ENCODE data around the gene TUBAL3. TPM values are rescaled to one million over a fixed set of nuclear protein-coding genes. Genes with fewer than 3 reads are reported as not detected.

The TUBAL3 gene
- total RNA-seq, result not detected in 2 replicates

GRCh38 chr10:5404208-5405041, at the start of gene TUBAL3:
Gene TUBAL3 (minus strand): TSS chr10:5404828. CDS start chr10:5404792, 36 bp downstream.
- H3K4me2 ChIP-seq (ENCODE audit: insufficient read depth, low read length), result no peak within 1 kb of the TSS
- H2AFZ ChIP-seq (ENCODE audit: low read length), result no peak within 1 kb of the TSS
- H3K4me3 ChIP-seq (ENCODE audit: insufficient read depth, low read length), result no peak within 1 kb of the TSS
- H3K27me3 ChIP-seq (ENCODE audit: insufficient read depth, low read length), result peaks cover 14% of the 10 kb centered on the region
- H3K27ac ChIP-seq (ENCODE audit: low read depth, low read length), result no peak within 1 kb of the TSS
- DNase-seq (ENCODE audit: insufficient read length, low spot score, missing footprints), result no peak
- TF ChIP-seq CTCF (IDR thresholded peaks at IDR 0.05; ENCODE audit: extremely low read depth, low read depth, low read length), result no peak
- no peaks in the 10 kb centered on the region for H3K36me3 ChIP-seq (ENCODE audit: insufficient read depth, low read length)
- H3K4me1 ChIP-seq (ENCODE audit: insufficient read depth, low read length), result no peaks in the 10 kb centered on the region
- H4K20me1 ChIP-seq (ENCODE audit: insufficient read depth, low read length), result no peaks in the 10 kb centered on the region
- H3K79me2 ChIP-seq (ENCODE audit: insufficient read depth, low read length), result no peaks in the 10 kb centered on the region
- no peaks in the 10 kb centered on the region for H3K9me3 ChIP-seq (ENCODE audit: low read depth, low read length)

- DNase-seq (ENCODE audit: insufficient read length, low spot score, missing footprints), result no peak
- Histone ChIP-seq H3K4me3 (ENCODE audit: insufficient read depth, low read length) (no peak overlapping the region), H3K79me2 (ENCODE audit: insufficient read depth, low read length) (peaks cover 32% of the 10 kb centered on the region), H3K4me1 (ENCODE audit: insufficient read depth, low read length) (peaks cover 22% of the 10 kb centered on the region), H3K4me2 (ENCODE audit: insufficient read depth, low read length) (no peak overlapping the region), H2AFZ (ENCODE audit: low read length) (no peak overlapping the region), H3K27me3 (ENCODE audit: insufficient read depth, low read length) (no peaks in the 10 kb centered on the region), H3K9me3 (ENCODE audit: low read depth, low read length) (no peaks in the 10 kb centered on the region), H3K36me3 (ENCODE audit: insufficient read depth, low read length) (peaks cover 73% of the 10 kb centered on the region), H4K20me1 (ENCODE audit: insufficient read depth, low read length) (peaks cover 4% of the 10 kb centered on the region), H3K27ac (ENCODE audit: low read depth, low read length) (no peak overlapping the region)
- no peak for TF ChIP-seq CTCF (IDR thresholded peaks at IDR 0.05; ENCODE audit: extremely low read depth, low read depth, low read length)
Observed at GRCh38 chr10:5453749-5454489, 49.3 kb upstream of the TUBAL3 start.

GRCh38 chr10:5450605-5451384, 46.2 kb upstream of the TUBAL3 start:
- H4K20me1 ChIP-seq (ENCODE audit: insufficient read depth, low read length), result no peaks in the 10 kb centered on the region
- no peaks in the 10 kb centered on the region for H3K27me3 ChIP-seq (ENCODE audit: insufficient read depth, low read length)
- peak; percentile 41 for DNase-seq (ENCODE audit: insufficient read length, low spot score, missing footprints)
- H3K4me2 ChIP-seq (ENCODE audit: insufficient read depth, low read length), result peak overlapping the region; percentile 5
- no peak for TF ChIP-seq CTCF (IDR thresholded peaks at IDR 0.05; ENCODE audit: extremely low read depth, low read depth, low read length)
- peaks cover 42% of the 10 kb centered on the region for H3K36me3 ChIP-seq (ENCODE audit: insufficient read depth, low read length)
- peaks cover 32% of the 10 kb centered on the region for H3K4me1 ChIP-seq (ENCODE audit: insufficient read depth, low read length)
- H3K9me3 ChIP-seq (ENCODE audit: low read depth, low read length), result no peaks in the 10 kb centered on the region
- H3K27ac ChIP-seq (ENCODE audit: low read depth, low read length), result peak overlapping the region; percentile 38
- H3K79me2 ChIP-seq (ENCODE audit: insufficient read depth, low read length), result peaks cover 62% of the 10 kb centered on the region
- H2AFZ ChIP-seq (ENCODE audit: low read length), result no peak overlapping the region
- no peak overlapping the region for H3K4me3 ChIP-seq (ENCODE audit: insufficient read depth, low read length)
